AML-193 (cell line): ENCODE measurements around the gene TRMU.

Source experiments
- DNase-seq, 2 experiments: peaks; one replicate each; lab custom pipeline; 2025; lab: John Stamatoyannopoulos, UW

Gene TRMU

GRCh38 chr22:46355996-46356471, 20.5 kb downstream of the TRMU start:
- no peak for DNase-seq

- no peak for DNase-seq
These were observed 21.3 kb downstream of the TRMU start for GRCh38 chr22:46356496-46357480.

- DNase-seq, result no peak
These were observed 22.4 kb downstream of the TRMU start for GRCh38 chr22:46357711-46358520.

- DNase-seq, result no peak
These were observed 23.3 kb downstream of the TRMU start for GRCh38 chr22:46358766-46359165.

- no peak for DNase-seq
These were observed 23.8 kb downstream of the TRMU start for GRCh38 chr22:46359362-46359761.

GRCh38 chr22:46360097-46360496, 24.6 kb downstream of the TRMU start:
- no peak for DNase-seq

- DNase-seq, result no peak
These were observed 25.4 kb downstream of the TRMU start for GRCh38 chr22:46360891-46361290.

- no peak for DNase-seq
These were observed 26.3 kb downstream of the TRMU start for GRCh38 chr22:46361826-46362202.

GRCh38 chr22:46362203-46362933, 26.9 kb downstream of the TRMU start:
- DNase-seq, result no peak

GRCh38 chr22:46362934-46363515, 27.5 kb downstream of the TRMU start:
- no peak for DNase-seq

- DNase-seq, result no peak
These were observed 28.3 kb downstream of the TRMU start for GRCh38 chr22:46363611-46364321.

- no peak for DNase-seq
These were observed 29.0 kb downstream of the TRMU start for GRCh38 chr22:46364341-46365165.

GRCh38 chr22:46365166-46365624, 29.7 kb downstream of the TRMU start:
- no peak for DNase-seq

- no peak for DNase-seq
These were observed 30.8 kb downstream of the TRMU start for GRCh38 chr22:46366327-46366731.

- DNase-seq, result no peak
These were observed 31.5 kb downstream of the TRMU start for GRCh38 chr22:46366801-46367706.

- peak; percentile 25 to 41 for DNase-seq
These were observed 32.2 kb downstream of the TRMU start for GRCh38 chr22:46367707-46368191.

GRCh38 chr22:46368422-46368821, 32.9 kb downstream of the TRMU start:
- DNase-seq, result no peak

- DNase-seq, result no peak
These were observed 33.6 kb downstream of the TRMU start for GRCh38 chr22:46368871-46369715.
